DMS153 treated with DMSO at 0.1 percent for 48 hours (cell line): Measurements from ENCODE around the gene EML1.

Experiments
- DNase-seq: peaks from one replicate; lab custom pipeline; 2025; ENCODE audit not compliant: unreplicated experiment; lab: John Stamatoyannopoulos, UW

Gene EML1

GRCh38 chr14:99821519-99822508 lies 28.6 kb downstream of the EML1 start:
- DNase-seq, result no peak

GRCh38 chr14:99822800-99823455 lies 29.7 kb downstream of the EML1 start:
- DNase-seq, result no peak

- no peak for DNase-seq
Measured at GRCh38 chr14:99824776-99825175, 31.6 kb downstream of the EML1 start.

GRCh38 chr14:99829450-99829849 lies 36.2 kb downstream of the EML1 start:
- no peak for DNase-seq

- DNase-seq, result no peak
Measured at GRCh38 chr14:99831303-99831702, 38.1 kb downstream of the EML1 start.

- DNase-seq, result no peak
Measured at GRCh38 chr14:99831903-99832685, 38.9 kb downstream of the EML1 start.

- DNase-seq, result no peak
Measured at GRCh38 chr14:99837822-99838221, 44.6 kb downstream of the EML1 start.

- no peak for DNase-seq
Measured at GRCh38 chr14:99838639-99839134, 45.5 kb downstream of the EML1 start.

GRCh38 chr14:99839696-99840095 lies 46.5 kb downstream of the EML1 start:
- no peak for DNase-seq

GRCh38 chr14:99840265-99840664 lies 47.1 kb downstream of the EML1 start:
- DNase-seq, result no peak

- DNase-seq, result no peak
Measured at GRCh38 chr14:99840774-99841305, 47.6 kb downstream of the EML1 start.

GRCh38 chr14:99841436-99842071 lies 48.3 kb downstream of the EML1 start:
- no peak for DNase-seq

GRCh38 chr14:99842141-99842540 lies 48.9 kb downstream of the EML1 start:
- DNase-seq, result no peak

GRCh38 chr14:99846808-99847207 lies 53.6 kb downstream of the EML1 start:
- no peak for DNase-seq

- DNase-seq, result no peak
Measured at GRCh38 chr14:99850709-99851108, 57.5 kb downstream of the EML1 start.

GRCh38 chr14:99852578-99852977 lies 59.4 kb downstream of the EML1 start:
- DNase-seq, result no peak

- no peak for DNase-seq
Measured at GRCh38 chr14:99853206-99853605, 60.0 kb downstream of the EML1 start.

- DNase-seq, result no peak
Measured at GRCh38 chr14:99854831-99855230, 61.6 kb downstream of the EML1 start.

GRCh38 chr14:99855271-99855670 lies 62.1 kb downstream of the EML1 start:
- no peak for DNase-seq

GRCh38 chr14:99857551-99857950 lies 64.3 kb downstream of the EML1 start:
- no peak for DNase-seq

GRCh38 chr14:99860219-99860618 lies 67.0 kb downstream of the EML1 start:
- no peak for DNase-seq
